ENCODE measurements around the gene DGKA.
"Not testable (repeated sequence)": the region's sequence is repeated elsewhere in the genome, so short reads cannot be mapped to it uniquely, and the experiment has no call there.

Gene DGKA

DNA sequence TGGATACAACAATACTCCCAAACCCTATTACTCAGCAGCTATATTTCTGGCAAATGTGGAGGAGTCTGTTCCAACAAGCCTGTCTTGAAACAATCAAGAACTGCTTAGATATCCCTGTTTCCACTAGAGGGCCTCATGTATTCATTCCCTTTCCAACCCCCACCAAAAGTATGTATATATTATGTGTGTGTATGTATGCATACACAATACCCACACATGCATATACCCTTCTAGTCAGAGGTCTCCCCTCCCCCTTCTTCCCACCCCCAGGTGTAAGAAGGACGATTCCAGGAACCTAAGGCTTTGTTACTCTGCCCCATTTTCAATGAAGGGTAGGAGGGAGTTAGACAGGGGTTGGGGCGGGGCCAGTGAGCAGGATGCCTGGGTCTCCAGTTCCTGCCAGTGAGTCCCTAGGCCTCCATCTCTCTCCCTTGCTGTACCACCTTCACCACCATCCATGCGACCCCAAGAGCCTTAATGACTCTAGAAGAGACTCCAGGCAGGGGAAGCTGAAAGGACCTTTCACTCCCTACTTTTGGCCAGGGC is at the start of gene DGKA:
Gene DGKA (plus strand): TSS at position 392 of the 546 bp plus-strand sequence. CDS start 5,342 bp downstream, outside the sequence.
- peak; percentile 78 for DNase-seq (ENCODE audit: low spot score)

GRCh38 chr12:55885113-55885512 is 45.8 kb upstream of the DGKA start:
- DNase-seq (ENCODE audit: low spot score): no peak

DNA sequence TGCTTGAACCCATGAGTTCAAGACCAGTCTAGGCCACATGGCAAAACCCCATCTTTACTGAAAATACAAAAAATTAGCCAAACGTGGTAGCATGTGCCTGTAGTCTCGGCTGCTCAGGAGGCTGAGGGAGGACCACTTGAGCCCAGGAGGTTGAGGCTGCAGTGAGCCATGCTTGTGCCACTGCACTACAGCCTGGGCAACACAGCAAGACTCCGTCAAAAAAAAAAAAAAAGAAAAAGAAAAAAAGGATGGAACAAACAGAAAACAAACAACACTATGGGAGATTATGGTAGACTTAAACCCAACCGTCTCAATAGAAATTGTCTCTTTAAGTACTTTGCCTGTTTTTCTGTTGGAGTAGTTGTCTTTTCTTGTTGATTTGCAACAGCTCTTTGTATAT is 39.7 kb upstream of the DGKA start:
- no peak for DNase-seq (ENCODE audit: low spot score)

GRCh38 chr12:55893723-55894122 is 37.2 kb upstream of the DGKA start:
- DNase-seq (ENCODE audit: low spot score): no peak

GRCh38 chr12:55899082-55899481 is 31.9 kb upstream of the DGKA start:
- no peak for DNase-seq (ENCODE audit: low spot score)

GRCh38 chr12:55901881-55902490 is 29.0 kb upstream of the DGKA start:
- no peak for DNase-seq (ENCODE audit: low spot score)

- DNase-seq (ENCODE audit: low spot score): peak; percentile 64
Observed at GRCh38 chr12:55906056-55906455, 24.9 kb upstream of the DGKA start.

DNA sequence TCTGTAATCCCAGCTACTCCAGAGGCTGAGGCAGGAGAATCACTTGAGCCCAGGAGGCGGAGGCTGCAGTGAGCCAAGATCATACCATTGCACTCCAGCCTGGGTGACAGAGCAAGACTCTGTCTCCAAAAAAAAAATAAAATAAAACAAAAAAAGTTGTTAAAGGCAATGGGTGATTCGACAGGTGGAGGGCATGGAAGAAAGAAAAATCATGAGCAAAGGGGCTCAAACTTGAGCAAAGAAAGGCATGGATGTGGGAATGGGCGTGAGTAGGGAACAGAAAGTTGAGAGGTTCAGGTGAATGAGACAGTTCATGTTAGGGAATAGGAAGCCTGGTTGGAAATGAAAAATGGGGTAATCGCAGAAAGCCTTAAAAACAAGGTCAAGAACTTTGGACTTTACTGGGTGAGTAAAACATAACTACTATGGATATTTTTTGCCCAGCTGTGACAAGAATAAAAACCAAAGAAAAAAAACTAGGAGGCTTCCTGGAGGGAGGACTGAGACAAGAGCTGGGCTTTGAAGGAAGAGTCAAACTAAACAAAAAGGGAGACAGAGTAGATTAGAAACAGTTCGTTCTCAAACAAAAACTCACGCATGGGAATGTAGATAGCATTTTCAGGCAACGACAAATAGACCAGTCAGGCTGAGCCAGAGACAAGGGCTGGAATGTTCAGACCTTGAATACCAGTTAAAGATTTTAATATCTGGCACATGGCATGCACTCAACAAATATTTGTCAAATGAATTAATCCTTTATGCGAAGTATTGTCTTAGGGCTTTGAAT is 22.0 kb upstream of the DGKA start:
- peak; percentile 43 for DNase-seq (ENCODE audit: low spot score)

- no peak for DNase-seq (ENCODE audit: low spot score)
Observed at GRCh38 chr12:55909513-55909884, 21.5 kb upstream of the DGKA start.

- DNase-seq (ENCODE audit: low spot score): no peak
Observed at GRCh38 chr12:55912908-55913307, 18.1 kb upstream of the DGKA start.

- DNase-seq (ENCODE audit: low spot score): no peak
Observed at GRCh38 chr12:55915482-55915859, 15.5 kb upstream of the DGKA start.

DNA sequence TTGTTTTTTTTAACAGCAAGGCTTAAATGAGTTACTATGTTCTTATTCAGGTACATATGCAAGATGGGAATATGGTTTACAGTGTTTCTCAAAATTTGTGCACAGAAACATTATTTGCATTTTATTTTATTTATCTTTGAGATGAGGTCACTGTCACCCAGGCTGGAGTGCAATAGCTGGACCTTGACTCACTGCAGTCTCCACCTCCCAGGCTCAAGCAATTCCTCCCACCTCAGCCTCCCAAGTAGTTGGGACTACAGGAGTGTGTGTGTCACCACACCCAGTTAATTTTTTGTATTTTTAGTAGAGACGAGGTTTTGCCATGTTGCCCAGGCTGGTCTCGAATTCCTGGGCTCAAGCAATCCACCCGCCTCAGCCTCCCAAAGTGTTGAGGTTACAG is 11.9 kb upstream of the DGKA start:
- not testable (repeated sequence) for DNase-seq (ENCODE audit: low spot score)

DNA sequence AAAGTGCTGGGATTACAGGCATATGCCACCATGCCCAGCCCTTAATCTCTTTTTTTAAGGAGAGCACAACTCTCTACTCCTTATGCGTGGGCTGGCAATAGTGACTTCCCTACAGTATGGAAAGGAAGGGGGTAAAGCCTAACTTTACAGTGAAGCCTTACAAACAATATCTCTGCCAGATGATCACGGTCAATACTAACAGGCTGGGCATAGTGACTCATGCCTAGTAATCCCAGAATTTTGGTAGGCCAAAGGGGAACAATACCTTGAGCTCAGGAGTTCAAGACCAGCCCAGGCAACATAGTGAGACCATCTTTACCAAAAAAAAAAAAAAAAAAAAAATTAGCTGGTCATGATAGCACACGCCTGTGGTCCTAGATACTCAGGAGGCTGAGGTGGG is 8.8 kb upstream of the DGKA start:
- no peak for DNase-seq (ENCODE audit: low spot score)

DNA sequence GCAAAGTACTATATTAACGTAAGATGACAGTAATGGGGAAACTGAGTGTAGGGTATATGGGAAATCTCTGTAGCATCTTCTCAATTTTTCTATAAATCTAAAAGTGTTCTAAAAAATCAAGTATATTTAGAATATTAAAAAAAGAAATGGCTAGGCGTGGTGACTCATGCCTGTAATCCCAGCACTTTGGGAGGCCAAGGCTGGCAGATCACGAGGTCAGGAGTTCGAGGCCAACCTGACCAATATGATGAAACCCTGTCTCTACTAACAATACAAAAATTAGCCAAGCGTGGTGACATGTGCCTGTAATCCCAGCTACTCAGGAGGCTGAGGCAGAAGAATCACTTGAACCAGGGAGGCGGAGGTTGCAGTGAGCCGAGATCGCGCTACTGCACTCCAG is 7.3 kb upstream of the DGKA start:
- DNase-seq (ENCODE audit: low spot score): not testable (repeated sequence)

GRCh38 chr12:55925371-55925770 is 5.6 kb upstream of the DGKA start:
- no peak for DNase-seq (ENCODE audit: low spot score)

- DNase-seq (ENCODE audit: low spot score): no peak
Observed at GRCh38 chr12:55925870-55926737, 4.9 kb upstream of the DGKA start.

DNA sequence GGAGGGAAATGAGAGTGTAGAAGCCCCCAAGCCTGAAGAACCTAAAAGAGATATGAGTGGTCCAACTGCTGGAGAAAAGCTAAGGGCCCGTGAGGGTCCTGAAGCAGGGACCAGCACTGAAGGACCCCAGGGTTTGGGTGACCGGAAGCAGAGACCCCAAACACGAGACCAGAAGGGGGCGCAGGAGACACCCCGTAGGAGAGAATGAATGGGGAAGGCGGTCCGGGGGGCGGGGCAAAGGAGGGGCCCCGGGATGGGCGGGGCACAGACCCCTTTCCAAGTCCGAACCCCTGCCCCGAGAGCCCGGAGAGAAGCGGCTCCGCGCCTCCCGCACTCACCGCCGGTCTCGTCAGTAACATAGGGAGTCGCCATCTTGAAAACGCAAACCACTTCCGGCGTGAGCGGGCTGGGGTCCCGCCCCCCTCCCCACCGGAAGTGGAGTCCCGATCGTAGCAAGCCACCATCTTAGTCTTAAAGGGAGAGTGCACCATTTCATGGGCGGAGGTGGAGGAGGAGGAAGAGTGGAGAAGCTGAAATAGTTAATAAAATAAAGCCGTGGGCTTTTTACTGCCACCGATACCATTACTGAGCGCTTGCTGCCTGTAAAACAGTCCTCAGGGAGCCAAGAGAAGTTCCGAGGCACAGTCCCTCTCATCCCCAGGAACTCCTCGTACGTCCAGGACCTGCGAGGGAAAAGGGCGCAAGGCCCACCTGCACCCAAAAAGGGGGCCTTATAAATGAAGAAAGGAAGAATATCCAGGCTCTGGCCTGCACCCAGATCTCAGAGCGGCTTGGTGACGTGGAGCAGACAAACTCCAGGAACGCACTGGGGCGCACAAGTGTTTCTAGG is 4.0 kb upstream of the DGKA start:
- peak; percentile 95 for DNase-seq (ENCODE audit: low spot score)

DNA sequence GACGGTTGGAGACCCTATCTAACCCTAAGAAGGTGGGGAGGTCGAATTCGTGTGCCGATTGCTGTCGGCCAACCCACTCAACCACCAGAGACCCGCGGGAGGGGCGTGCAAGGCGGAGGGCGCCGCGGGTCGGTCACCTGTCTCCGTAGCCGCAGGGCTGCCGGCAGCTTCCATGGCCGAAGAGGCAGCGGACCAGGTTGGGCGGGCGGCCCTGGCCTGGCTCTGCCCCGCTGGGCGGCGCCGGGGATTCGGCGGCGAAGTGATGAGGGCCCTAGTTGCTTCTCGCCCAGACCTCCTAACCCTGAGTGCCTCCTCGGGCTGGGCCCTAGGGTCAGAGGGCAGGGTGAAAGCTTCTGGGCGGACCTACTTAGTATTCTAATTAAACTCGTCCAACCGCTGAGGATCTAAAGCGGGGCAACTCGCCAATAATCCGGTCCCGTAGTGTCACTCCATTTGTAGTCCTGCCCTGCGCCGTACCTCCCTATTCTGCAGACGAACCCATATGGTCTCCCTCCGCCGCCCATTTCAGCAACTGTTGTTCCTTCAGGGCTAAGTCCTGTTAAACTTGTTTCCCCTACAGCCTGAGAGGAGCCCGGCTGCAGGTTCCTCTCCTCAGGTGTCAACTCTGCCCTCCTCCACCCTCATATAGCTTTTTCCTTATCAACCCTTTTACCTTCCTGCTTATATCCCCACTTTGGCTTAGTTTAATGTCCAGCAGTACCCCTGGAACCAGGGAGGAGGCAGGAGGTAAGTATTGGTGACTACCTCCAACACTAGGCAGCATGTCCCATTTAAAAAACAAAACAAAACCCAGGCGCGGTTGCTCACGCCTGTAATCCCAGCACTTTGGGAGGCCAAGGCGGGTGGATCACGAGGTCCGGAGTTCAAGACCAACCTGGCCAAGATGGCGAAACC is 3.1 kb upstream of the DGKA start, which contains the start of gene PYM1:
Gene PYM1 (minus strand): TSS at position 307 of the 915 bp plus-strand sequence. CDS start 133 bp downstream, at position 174.
- DNase-seq (ENCODE audit: low spot score): peak; percentile 65

- no peak for DNase-seq (ENCODE audit: low spot score)
Observed at GRCh38 chr12:55929306-55929791, 1.6 kb upstream of the DGKA start.

DNA sequence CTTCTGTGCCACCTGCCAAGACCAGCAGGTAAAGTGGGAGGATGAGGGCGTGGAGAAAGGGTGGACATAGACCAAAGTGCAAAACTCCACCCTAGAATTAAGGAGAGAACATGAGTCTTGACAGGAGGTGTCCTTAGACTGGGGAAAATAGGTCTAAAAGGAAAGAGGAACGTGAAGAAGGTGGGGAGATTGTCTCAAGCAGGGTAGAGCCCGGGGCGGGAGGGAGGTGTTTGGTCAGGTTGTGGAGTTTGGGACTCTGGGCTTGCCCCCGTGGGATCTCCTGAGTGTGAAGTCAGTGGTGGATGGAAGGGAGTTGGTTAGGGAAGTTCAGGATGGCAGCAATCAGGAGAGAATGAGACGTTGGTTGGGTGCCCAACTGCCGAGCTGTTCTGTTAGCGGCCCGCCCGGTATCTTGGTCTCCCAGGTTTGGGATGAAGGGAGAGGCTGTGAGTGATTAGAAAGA is 386 bp downstream of the DGKA start:
- peak; percentile 36 for DNase-seq (ENCODE audit: low spot score)

Data from hepatic stellate cell (primary cell).